ENCODE measurements around the gene ACAD8.
"Not testable (repeated sequence)": the region's sequence is repeated elsewhere in the genome, so short reads cannot be mapped to it uniquely, and the experiment has no call there.

Gene ACAD8

GRCh38 chr11:134240592-134240991, 12.8 kb upstream of the ACAD8 start:
- DNase-seq (ENCODE audit: low spot score) = no peak

DNA sequence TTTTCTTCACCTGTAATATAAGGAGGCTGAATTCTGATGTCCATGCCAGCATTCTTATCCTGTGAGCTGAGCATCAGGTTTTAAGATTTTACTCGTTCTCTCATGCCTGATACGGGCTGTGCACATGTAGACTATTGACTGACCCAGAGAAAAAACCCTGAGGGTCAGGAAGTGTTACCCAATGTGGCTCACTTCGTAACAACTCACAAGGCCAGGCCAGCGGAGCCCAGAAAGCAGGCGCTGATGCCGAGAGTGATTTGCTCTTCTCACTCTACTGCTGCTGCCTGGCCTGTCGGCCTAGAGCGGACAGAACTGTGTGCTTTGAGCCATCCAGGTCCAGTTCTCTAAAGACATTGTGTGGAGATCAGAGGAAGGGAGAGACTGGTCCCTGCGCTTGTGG, 11.0 kb upstream of the ACAD8 start:
- DNase-seq (ENCODE audit: low spot score) = no peak

DNA sequence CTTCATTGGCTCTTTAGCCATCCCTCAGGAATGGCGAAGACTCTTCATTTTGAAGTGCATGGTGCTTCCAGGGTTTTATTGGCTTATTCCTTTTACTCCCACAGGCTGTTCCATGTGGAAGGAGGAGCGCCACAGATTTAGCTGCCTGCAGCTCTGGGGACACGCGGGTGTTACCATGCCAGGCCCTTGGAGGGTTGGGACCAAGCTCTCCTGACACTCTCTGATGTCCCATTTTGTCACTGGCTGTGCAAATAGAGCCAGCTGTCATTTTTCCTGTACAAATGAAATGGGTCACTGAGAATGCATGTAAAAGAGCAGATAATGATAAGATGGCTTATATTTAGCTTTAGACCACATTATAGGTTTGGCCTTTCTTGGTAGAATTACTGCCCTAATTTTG, 9.5 kb upstream of the ACAD8 start:
- no peak for DNase-seq (ENCODE audit: low spot score)

DNA sequence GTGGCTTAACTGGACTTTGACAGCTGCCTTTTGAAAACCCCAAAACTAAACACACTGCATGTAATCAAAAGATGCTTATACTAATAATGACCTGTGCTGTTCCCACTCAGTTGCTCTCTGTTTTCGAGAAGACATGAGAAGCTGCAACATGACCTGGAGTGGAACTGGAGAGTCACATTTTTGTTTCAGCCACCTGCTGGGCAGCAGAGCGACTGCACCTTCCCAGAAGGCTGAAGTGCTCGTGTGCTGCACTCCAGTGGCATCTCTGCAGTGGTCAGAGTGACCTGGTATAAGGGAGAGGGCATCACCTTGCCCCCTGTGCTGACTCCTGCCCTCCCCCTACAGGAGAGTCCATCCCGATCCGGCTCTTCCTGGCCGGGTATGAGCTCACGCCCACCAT, 8.8 kb upstream of the ACAD8 start:
- DNase-seq (ENCODE audit: low spot score) = no peak

GRCh38 chr11:134245434-134245833, 7.9 kb upstream of the ACAD8 start:
- DNase-seq (ENCODE audit: low spot score) = no peak

DNA sequence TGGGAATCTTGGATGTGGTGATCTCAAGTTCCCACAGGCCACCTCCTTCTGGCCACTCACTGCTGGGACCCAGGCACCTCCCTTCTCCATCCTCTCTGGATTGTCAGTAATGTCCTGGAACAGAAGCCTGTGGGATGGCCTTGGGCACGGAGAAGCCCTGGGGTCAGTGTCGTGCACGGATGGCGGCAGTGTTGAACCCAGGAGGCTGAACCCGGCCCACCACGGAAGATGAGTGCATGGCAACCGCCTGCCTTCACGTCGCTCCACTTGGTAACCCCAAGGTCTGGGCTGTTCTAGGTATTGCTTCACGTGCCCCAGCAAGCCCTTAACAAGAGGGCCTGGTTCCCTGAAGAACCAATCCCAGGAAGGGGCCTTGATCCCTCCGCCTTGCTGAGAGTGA, 7.3 kb upstream of the ACAD8 start:
- DNase-seq (ENCODE audit: low spot score) = no peak

GRCh38 chr11:134246678-134247077, 6.7 kb upstream of the ACAD8 start:
- DNase-seq (ENCODE audit: low spot score) = no peak

- no peak for DNase-seq (ENCODE audit: low spot score)
These were observed 4.4 kb upstream of the ACAD8 start for GRCh38 chr11:134248910-134249480.

- no peak for DNase-seq (ENCODE audit: low spot score)
These were observed 3.1 kb upstream of the ACAD8 start for GRCh38 chr11:134250246-134250645.

DNA sequence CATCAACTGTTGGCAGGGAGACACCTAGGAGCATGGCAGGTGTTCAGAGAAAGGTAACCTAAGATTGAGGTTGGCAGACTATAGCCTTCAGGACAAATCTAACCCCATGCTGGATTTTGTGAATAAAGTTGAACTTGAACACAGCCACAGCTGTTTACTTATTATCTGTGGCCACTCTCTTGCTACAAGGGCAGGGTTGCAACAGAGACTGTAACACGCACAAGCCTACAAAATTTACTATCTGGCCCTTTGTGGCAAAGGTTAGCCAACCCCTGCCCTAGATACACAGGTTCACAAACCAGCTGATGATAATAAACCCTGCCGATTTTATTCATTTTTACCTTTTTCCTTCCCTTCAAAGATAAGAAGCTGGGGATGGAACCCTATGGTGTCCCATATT, 2.7 kb upstream of the ACAD8 start:
- DNase-seq (ENCODE audit: low spot score) = no peak

- peak; percentile 40 for DNase-seq (ENCODE audit: low spot score)
These were observed 801 bp upstream of the ACAD8 start for GRCh38 chr11:134252346-134253187.

DNA sequence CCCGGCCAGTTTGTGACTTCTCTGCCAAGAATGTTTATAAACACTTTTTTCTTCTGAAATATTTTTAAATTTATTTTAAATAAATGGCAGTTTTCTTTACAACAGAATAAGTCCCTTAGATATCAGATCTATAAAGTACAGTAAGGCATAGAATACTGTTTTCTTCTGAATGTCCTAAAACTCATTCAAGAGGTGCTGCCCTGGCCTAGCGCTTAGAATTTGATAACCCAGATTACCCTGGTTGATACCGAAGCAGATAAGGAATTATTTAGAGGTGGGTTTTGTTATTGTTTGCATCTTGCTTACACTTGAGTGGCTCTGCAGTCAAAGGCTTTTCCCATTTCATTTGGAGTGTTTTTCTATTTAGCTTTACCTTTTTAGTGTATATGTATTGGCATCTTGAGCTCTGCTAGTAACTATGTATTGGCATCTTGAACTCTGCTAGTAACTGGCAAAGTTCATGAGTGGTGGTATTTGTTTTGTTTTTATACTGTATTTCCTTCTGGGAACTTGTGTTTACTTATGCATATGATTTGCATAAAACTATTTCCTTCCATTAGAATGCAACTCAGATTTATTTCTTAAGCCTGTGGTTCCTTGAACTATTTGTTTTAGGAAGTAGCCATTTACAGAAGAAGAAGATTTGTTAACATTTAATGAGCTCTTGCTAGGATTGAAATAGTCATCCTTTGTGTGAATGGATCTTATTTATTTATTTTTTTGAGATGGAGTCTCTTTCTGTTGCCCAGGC, 1.2 kb downstream of the ACAD8 start:
- DNase-seq (ENCODE audit: low spot score) = no peak

- not testable (repeated sequence) for DNase-seq (ENCODE audit: low spot score)
These were observed 1.8 kb downstream of the ACAD8 start for GRCh38 chr11:134255184-134255561.

GRCh38 chr11:134257101-134257500, 3.7 kb downstream of the ACAD8 start:
- no peak for DNase-seq (ENCODE audit: low spot score)

- no peak for DNase-seq (ENCODE audit: low spot score)
These were observed 5.2 kb downstream of the ACAD8 start for GRCh38 chr11:134258577-134258976.

GRCh38 chr11:134260503-134260902, 7.1 kb downstream of the ACAD8 start:
- DNase-seq (ENCODE audit: low spot score) = no peak

DNA sequence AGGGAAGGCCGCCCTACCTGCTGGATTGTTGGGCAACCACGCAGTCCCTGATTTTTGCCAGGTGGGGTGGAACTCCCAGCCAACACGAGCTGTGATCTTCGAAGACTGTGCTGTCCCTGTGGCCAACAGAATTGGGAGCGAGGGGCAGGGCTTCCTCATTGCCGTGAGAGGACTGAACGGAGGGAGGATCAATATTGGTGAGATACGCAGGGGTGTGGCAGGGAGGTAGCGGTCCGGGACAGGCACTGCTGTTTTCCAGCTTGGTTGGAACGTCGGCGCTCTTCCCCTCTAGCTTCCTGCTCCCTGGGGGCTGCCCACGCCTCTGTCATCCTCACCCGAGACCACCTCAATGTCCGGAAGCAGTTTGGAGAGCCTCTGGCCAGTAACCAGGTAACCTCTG, 7.6 kb downstream of the ACAD8 start:
- DNase-seq (ENCODE audit: low spot score) = no peak

- DNase-seq (ENCODE audit: low spot score) = no peak
These were observed 8.5 kb downstream of the ACAD8 start for GRCh38 chr11:134261626-134262488.

DNA sequence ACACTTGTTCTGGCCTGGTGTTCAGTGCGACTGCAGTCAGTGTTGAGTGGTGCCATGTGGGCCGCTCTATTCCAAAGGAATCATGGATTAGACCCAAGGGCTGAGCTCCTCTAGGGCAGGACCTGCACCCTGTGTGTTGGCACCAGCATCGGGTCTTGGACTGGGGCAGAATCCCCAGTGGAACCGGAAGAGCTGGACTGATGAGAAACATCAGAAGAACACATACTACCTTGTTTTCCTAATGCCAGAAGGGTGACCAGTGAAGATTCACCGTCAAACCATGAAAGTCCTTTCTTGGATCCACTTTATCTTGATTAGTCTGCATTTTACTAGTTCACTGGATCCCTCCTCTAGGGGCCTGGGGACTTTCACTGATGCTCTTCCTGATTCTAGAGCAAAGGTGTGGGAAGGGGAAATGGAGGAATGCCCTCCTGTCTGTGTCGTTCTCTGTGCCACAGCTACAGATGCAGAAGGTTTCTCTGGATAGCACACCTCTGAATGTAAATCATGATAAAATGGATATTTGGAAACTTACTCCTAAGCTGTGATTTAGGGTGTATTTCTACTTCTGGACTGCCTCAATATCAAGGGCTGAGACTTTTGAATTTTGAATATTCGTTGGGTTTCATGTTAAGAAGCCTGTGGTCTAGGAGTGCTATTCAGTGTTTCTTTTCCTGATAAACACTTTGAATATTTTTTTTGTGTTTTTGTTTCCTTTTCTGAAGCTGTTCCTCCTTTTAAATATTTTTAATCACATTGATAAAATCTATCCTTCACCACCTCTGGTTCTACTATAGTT, 11.8 kb downstream of the ACAD8 start:
- no peak for DNase-seq (ENCODE audit: low spot score)

- DNase-seq (ENCODE audit: low spot score) = no peak
These were observed 13.1 kb downstream of the ACAD8 start for GRCh38 chr11:134266440-134266839.

DNA sequence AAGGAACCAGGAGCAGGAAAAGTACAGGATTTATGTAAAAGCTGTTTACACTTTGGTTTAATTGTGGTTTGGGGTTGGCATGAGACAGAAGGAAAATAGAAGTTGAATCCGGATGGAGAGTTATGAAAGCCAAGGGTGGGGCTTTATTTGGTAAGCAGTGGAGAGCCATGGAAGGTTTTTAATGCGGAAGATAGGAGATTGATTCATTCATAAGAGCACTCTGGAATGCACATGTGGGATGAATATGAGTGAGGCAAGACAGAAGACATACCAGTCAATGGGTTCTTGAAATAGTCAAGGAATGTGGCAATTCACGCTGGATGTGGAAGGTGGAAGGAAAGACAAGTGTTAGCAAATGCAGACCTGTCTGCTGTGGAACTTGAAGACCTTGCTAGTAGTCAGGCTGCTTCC, 13.5 kb downstream of the ACAD8 start:
- DNase-seq (ENCODE audit: low spot score) = no peak
